IMR-90 (cell line): ENCODE data around the gene HRH1. TPM values are rescaled to one million over a fixed set of nuclear protein-coding genes. Genes with fewer than 3 reads are reported as not detected.

ENCODE experiments used
- ATAC-seq: fragments of 200-7000 bp; cut with Tn5 transposase; 2 replicates; pipeline ENCODE4 v1.9.1; 2020; ENCODE audit warnings: low read depth, mild to moderate bottlenecking, moderate library complexity
- BruUV-seq: library from RNA; stranded (reverse); fragments of 400-500 nt; replicated peaks from 2 replicates; lab custom pipeline; 2021; lab: Mats Ljungman, UMichigan
- CTCF ChIA-PET: fragments of 300-600 bp; formaldehyde crosslinking; extraction: SDS; loops from one replicate; lab custom pipeline; 2021; ENCODE audit warnings: antibody characterized with exemption; lab: Yijun Ruan, JAX
- POLR2A ChIA-PET: fragments of 300-600 bp; sonication (Branson Sonifier 250); formaldehyde crosslinking; loops from one replicate; lab custom pipeline; 2022; ENCODE audit warnings: antibody characterized with exemption; ENCODE audit not compliant: unreplicated experiment; lab: Charles Lee
- DNase-seq: peaks from one replicate; pipeline ENCODE4 v3.0.0; 2013
- H2AFZ ChIP-seq: replicated peaks from 2 replicates; pipeline ENCODE3; 2013; ENCODE audit warnings: low read length, mild to moderate bottlenecking; ENCODE audit not compliant: poor library complexity
- H2AK5ac ChIP-seq: 2 replicates; pipeline ENCODE4 v1.6.1; 2013; ENCODE audit warnings: low read depth, low read length, inconsistent platforms
- H2AK9ac ChIP-seq: replicated peaks from 2 replicates; pipeline ENCODE3; 2013; ENCODE audit warnings: mild to moderate bottlenecking, low read depth, low read length, moderate library complexity; ENCODE audit not compliant: poor library complexity
- H2BK120ac ChIP-seq: 2 replicates; pipeline ENCODE4 v1.6.1; 2013; ENCODE audit warnings: low read depth, low read length, inconsistent platforms
- H2BK15ac ChIP-seq: 3 replicates; pipeline ENCODE4 v1.6.1; 2013; ENCODE audit warnings: low read depth, low read length, inconsistent platforms
- H2BK20ac ChIP-seq: 2 replicates; pipeline ENCODE4 v1.6.1; 2013; ENCODE audit warnings: low read depth, mild to moderate bottlenecking, inconsistent platforms, low read length, moderate library complexity
- H2BK5ac ChIP-seq: 2 replicates; pipeline ENCODE4 v1.6.1; 2013; ENCODE audit warnings: mild to moderate bottlenecking, low read depth, low read length, inconsistent platforms; ENCODE audit not compliant: poor library complexity, severe bottlenecking
- H3K14ac ChIP-seq: replicated peaks from 2 replicates; pipeline ENCODE4 v1.6.1; 2013; ENCODE audit warnings: low read depth, low read length, inconsistent platforms
- H3K18ac ChIP-seq: 2 replicates; pipeline ENCODE4 v1.6.1; 2013; ENCODE audit warnings: low read depth, low read length, control low read depth
- H3K23ac ChIP-seq: 2 replicates; pipeline ENCODE4 v1.6.1; 2013; ENCODE audit warnings: low read depth, low read length, inconsistent platforms
- H3K27ac ChIP-seq: 2 replicates; pipeline ENCODE4 v1.5.1; 2013; ENCODE audit warnings: mild to moderate bottlenecking, control low read depth, low read length; ENCODE audit not compliant: insufficient read depth
- H3K27me3 ChIP-seq: 2 replicates; pipeline ENCODE4 v1.6.1; 2013; ENCODE audit warnings: low read length; ENCODE audit not compliant: control insufficient read depth, insufficient read depth
- H3K36me3 ChIP-seq: 2 replicates; pipeline ENCODE4 v1.6.1; 2013; ENCODE audit warnings: low read length, mixed read lengths; ENCODE audit not compliant: control insufficient read depth, insufficient read depth
- H3K4ac ChIP-seq: 2 replicates; pipeline ENCODE4 v1.6.1; 2013; ENCODE audit warnings: low read depth, low read length, inconsistent platforms
- H3K4me1 ChIP-seq: 2 replicates; pipeline ENCODE4 v1.6.1; 2013; ENCODE audit warnings: low read length, mixed read lengths; ENCODE audit not compliant: control insufficient read depth, insufficient read depth
- H3K4me2 ChIP-seq: 2 replicates; pipeline ENCODE4 v1.6.1; 2013; ENCODE audit warnings: low read depth, mild to moderate bottlenecking, control low read depth, low read length, moderate library complexity
- H3K4me3 ChIP-seq: 2 replicates; pipeline ENCODE4 v1.5.1; 2013; ENCODE audit warnings: low read depth, mild to moderate bottlenecking, control low read depth, low read length, moderate library complexity; ENCODE audit not compliant: insufficient read depth
- H3K56ac ChIP-seq: 2 replicates; pipeline ENCODE4 v1.6.1; 2013; ENCODE audit warnings: low read length, inconsistent platforms; ENCODE audit not compliant: insufficient read depth; ENCODE audit errors: extremely low read depth
- H3K79me1 ChIP-seq, 2 experiments: 2 replicates each; pipeline ENCODE4 v1.6.1; 2013; ENCODE audit warnings: low read length in 2 of 2, inconsistent platforms in 1 of 2, low read depth in 1 of 2
- H3K9ac ChIP-seq: 2 replicates; pipeline ENCODE4 v1.6.1; 2013; ENCODE audit warnings: low read depth, low read length, control low read depth
- H3K9me1 ChIP-seq: 2 replicates; pipeline ENCODE4 v1.6.1; 2013; ENCODE audit warnings: low read length, inconsistent platforms; ENCODE audit not compliant: insufficient read depth
- H3K9me3 ChIP-seq: 2 replicates; pipeline ENCODE4 v1.6.1; 2013; ENCODE audit warnings: low read length; ENCODE audit not compliant: control insufficient read depth, insufficient read depth
- H4K20me1 ChIP-seq: 2 replicates; pipeline ENCODE4 v1.6.1; 2013; ENCODE audit warnings: low read length, inconsistent platforms; ENCODE audit not compliant: insufficient read depth
- H4K5ac ChIP-seq: 2 replicates; pipeline ENCODE4 v1.6.1; 2013; ENCODE audit warnings: mild to moderate bottlenecking, low read depth, low read length, control low read depth
- H4K8ac ChIP-seq, 2 experiments: 2 replicates each; pipeline ENCODE4 v1.6.1; 2013; ENCODE audit warnings: low read depth in 2 of 2, low read length in 2 of 2, control low read depth in 1 of 2, inconsistent platforms in 1 of 2
- H4K91ac ChIP-seq: 2 replicates; pipeline ENCODE4 v1.6.1; 2013; ENCODE audit warnings: low read depth, low read length, inconsistent platforms; ENCODE audit not compliant: insufficient read depth
- CEBPB ChIP-seq: IDR thresholded peaks from 2 replicates; pipeline ENCODE4 v1.6.1; 2012; ENCODE audit warnings: low read depth, low read length, improper control_type of control experiment
- FOS ChIP-seq: fragments of 150-350 bp; IDR thresholded peaks from 2 replicates; pipeline ENCODE4 v1.6.1; 2016; ENCODE audit warnings: low read depth, low read length
- MAZ ChIP-seq: IDR thresholded peaks from 2 replicates; pipeline ENCODE4 v1.6.1; 2012; ENCODE audit warnings: low read depth, mild to moderate bottlenecking, low read length, improper control_type of control experiment, moderate library complexity, borderline replicate concordance
- RAD21 ChIP-seq: IDR thresholded peaks from 2 replicates; pipeline ENCODE4 v1.6.1; 2012; ENCODE audit warnings: low read length, improper control_type of control experiment
- SMC3 ChIP-seq: fragments of 150-350 bp; IDR thresholded peaks from 2 replicates; pipeline ENCODE4 v1.6.1; 2016; ENCODE audit warnings: low read depth, mild to moderate bottlenecking, antibody characterized with exemption, low read length, moderate library complexity
- whole genome bisulfite sequencing, 2 experiments: methylation state at CpG; one replicate each; pipeline versions ENCODE4 v1.1.5 to v1.1.7; 2013; ENCODE audit warnings: missing lambda C conversion rate in 2 of 2; ENCODE audit not compliant: insufficient read length in 1 of 2; ENCODE audit errors: extremely low coverage in 2 of 2; 5-methylcytosine and 5-hydroxymethylcytosine counted together
- dilution Hi-C: fragments of 300-500 bp; cut with HindIII; formaldehyde crosslinking; loops from one replicate; pipeline ENCODE4 v1.14.3; 2018; ENCODE audit warnings: low sequenced_read_pairs; ENCODE audit not compliant: unreplicated experiment
- in situ Hi-C: fragments of 300-500 bp; cut with MboI; formaldehyde crosslinking; loops from 3 replicates; pipeline ENCODE4 v1.14.3; 2019; ENCODE audit warnings: low sequenced_read_pairs, inconsistent platforms, mixed read lengths
- intact Hi-C: fragments of 100-400 bp; cut with micrococcal nuclease; formaldehyde crosslinking; loops from 2 replicates; pipeline ENCODE4 v1.10.0; 2022
- polyA plus RNA-seq, 3 experiments: library from polyadenylated mRNA; depleted of rRNA; stranded (reverse); fragments of >200 nt; gene quantifications; 2 replicates each; pipeline ENCODE4 v1.2.3, GENCODE V29; 2012; ENCODE audit warnings: low replicate concordance in 1 of 3
- total RNA-seq: library from RNA; depleted of rRNA; stranded (reverse); fragments of >200 nt; gene quantifications from 2 replicates; pipeline ENCODE4 v1.2.3, GENCODE V29; 2012
- TF ChIP-seq, protein P1 (sequence below): conservative IDR thresholded peaks from 2 replicates; pipeline ENCODE4 v1.5.1; 2012; ENCODE audit warnings: mild to moderate bottlenecking, low read depth, low read length, improper control_type of control experiment

The HRH1 gene
- total and polyA plus RNA-seq, 2 of the 4 experiments (the other 2 are of a cell fraction) = 7.6 to 16.1 TPM

GRCh38 chr3:11236588-11237461, 82.5 kb downstream of the HRH1 start:
- peak overlapping the region; percentile 18 for H2AK9ac ChIP-seq
- H3K27me3 ChIP-seq = no peaks in the 10 kb centered on the region
- H3K9ac ChIP-seq = 0 out of 2 replicates have a peak overlapping the region, but pooled peaks have one; percentile 33
- H2BK5ac ChIP-seq = peak overlapping the region; percentile 83
- peaks cover 3% of the 10 kb centered on the region; the same call in 1 of the 2 replicates for H4K20me1 ChIP-seq
- ATAC-seq (peak; percentile 16), DNase-seq (peak; percentile 69)
- peaks cover 8% of the 10 kb centered on the region; the same call in 1 of the 2 replicates for H3K9me1 ChIP-seq
- in situ Hi-C loops (no loop called here), intact Hi-C loops (loop anchor here (5.0 kb wide), 1 partner anchor 95 kb away; no protein-coding TSS in a partner anchor), dilution Hi-C loops (no loop called here)
- peak overlapping the region; percentile 50 for H3K18ac ChIP-seq
- H3K4me3 ChIP-seq = no peak overlapping the region
- peak overlapping the region; percentile 25; the same call in 1 of the 2 replicates for H3K4me2 ChIP-seq
- no peak overlapping the region for H2AFZ ChIP-seq
- ChIA-PET CTCF (interaction anchor here (0.6 to 0.9 kb wide), 4 partner anchors 21 to 1579 kb away, joined by 3 to 4 read pairs (median 3); no protein-coding TSS in a partner anchor), POLR2A (no interaction called here)
- peak overlapping the region; percentile 73 to 81; a peak in 3 of 4 replicates for H4K8ac ChIP-seq
- no CpG with 5 or more reads among the region's 8 CpGs for WGBS, 2 experiments
- H4K5ac ChIP-seq = peak overlapping the region; percentile 30
- no TSS peak for BruUV-seq
- H3K9me3 ChIP-seq = no peaks in the 10 kb centered on the region; the same call in 1 of the 2 replicates
- peaks cover 5% of the 10 kb centered on the region for H3K4me1 ChIP-seq
- H2AK5ac ChIP-seq = peak overlapping the region; percentile 68; the same call in 1 of the 2 replicates
- peaks cover 5% of the 10 kb centered on the region; the same call in 1 of the 2 replicates for H3K36me3 ChIP-seq
- peak overlapping the region; percentile 90 for H4K91ac ChIP-seq
- H3K23ac ChIP-seq = peak overlapping the region; percentile 65; the same call in 1 of the 2 replicates
- peak; percentile 37 for TF ChIP-seq SMC3
- peak; percentile 43 for TF ChIP-seq RAD21
- TF ChIP-seq, protein P1, sequence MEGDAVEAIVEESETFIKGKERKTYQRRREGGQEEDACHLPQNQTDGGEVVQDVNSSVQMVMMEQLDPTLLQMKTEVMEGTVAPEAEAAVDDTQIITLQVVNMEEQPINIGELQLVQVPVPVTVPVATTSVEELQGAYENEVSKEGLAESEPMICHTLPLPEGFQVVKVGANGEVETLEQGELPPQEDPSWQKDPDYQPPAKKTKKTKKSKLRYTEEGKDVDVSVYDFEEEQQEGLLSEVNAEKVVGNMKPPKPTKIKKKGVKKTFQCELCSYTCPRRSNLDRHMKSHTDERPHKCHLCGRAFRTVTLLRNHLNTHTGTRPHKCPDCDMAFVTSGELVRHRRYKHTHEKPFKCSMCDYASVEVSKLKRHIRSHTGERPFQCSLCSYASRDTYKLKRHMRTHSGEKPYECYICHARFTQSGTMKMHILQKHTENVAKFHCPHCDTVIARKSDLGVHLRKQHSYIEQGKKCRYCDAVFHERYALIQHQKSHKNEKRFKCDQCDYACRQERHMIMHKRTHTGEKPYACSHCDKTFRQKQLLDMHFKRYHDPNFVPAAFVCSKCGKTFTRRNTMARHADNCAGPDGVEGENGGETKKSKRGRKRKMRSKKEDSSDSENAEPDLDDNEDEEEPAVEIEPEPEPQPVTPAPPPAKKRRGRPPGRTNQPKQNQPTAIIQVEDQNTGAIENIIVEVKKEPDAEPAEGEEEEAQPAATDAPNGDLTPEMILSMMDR = peak; percentile 56
- no peak for TF ChIP-seq FOS
- TF ChIP-seq MAZ = no peak
- peak; percentile 33; the same call in 1 of the 2 replicates for TF ChIP-seq CEBPB
- H3K56ac ChIP-seq = peak overlapping the region; percentile 74; the same call in 1 of the 2 replicates
- H3K79me1 ChIP-seq = peaks cover 11 to 39% of the 10 kb centered on the region in 2 experiments
- H3K14ac ChIP-seq = peak overlapping the region; percentile 64; the same call in 1 of the 2 replicates
- peak overlapping the region; percentile 92; the same call in 2 of the 3 replicates for H2BK15ac ChIP-seq
- peak overlapping the region; percentile 85 for H2BK20ac ChIP-seq
- peak overlapping the region; percentile 94 for H2BK120ac ChIP-seq
- H3K27ac ChIP-seq = peak overlapping the region; percentile 86
- H3K4ac ChIP-seq = peak overlapping the region; percentile 90
